Measurements from ENCODE around the gene MRFAP1. TPM values are rescaled to one million over a fixed set of nuclear protein-coding genes. Genes with fewer than 3 reads are reported as not detected.

The MRFAP1 gene
- total RNA-seq, 1 experiment from 2014 or later = 212 TPM

DNA sequence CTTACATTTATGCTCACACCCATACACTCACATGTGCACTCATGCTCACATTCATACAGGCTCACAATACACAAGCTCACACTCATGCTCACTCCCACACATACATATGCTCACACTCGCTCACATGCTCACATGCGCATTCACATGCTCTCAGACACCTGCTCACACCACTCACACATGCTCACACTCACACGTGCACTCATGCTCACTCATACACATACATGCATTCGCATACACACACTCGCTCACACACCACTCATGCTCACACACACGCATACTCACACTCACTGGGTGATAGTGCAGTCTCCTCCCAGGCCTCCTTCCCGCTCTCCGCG is 24.8 kb downstream of the MRFAP1 start:
- Histone ChIP-seq H3K27ac (ENCODE audit: low read length) (no peak overlapping the region), H3K4me3 (ENCODE audit: low read depth in 2 of 2, low read length in 2 of 2) (no peak overlapping the region), H3K4me1 (ENCODE audit: control insufficient read depth, insufficient read depth, low read length) (no peaks in the 10 kb centered on the region), H3K27me3 (ENCODE audit: control insufficient read depth, insufficient read depth, low read length) (no peaks in the 10 kb centered on the region), H3K9me3 (ENCODE audit: control insufficient read depth, insufficient read depth, low read depth, low read length) (no peaks in the 10 kb centered on the region), H3K36me3 (ENCODE audit: control insufficient read depth, insufficient read depth, low read length) (no peaks in the 10 kb centered on the region)
- CTCF ChIA-PET = interaction anchor here (0.7 kb wide), 1 partner anchor 104 kb away, joined by 4 read pairs; no protein-coding TSS in a partner anchor
- no peak for DNase-seq (ENCODE audit: low read depth, low spot score)
- intact Hi-C loops (cut with micrococcal nuclease; ENCODE audit: unreplicated experiment) = no loop called here
- no peak for ATAC-seq
- POLR2A ChIA-PET = no interaction called here
- in situ Hi-C loops (cut with HindIII; ENCODE audit: low pct_unique_long_range_greater_than_20kb, low sequenced_read_pairs) = no loop called here
- no TSS peak for BruUV-seq (replicated peaks)
- TF ChIP-seq, protein P1, sequence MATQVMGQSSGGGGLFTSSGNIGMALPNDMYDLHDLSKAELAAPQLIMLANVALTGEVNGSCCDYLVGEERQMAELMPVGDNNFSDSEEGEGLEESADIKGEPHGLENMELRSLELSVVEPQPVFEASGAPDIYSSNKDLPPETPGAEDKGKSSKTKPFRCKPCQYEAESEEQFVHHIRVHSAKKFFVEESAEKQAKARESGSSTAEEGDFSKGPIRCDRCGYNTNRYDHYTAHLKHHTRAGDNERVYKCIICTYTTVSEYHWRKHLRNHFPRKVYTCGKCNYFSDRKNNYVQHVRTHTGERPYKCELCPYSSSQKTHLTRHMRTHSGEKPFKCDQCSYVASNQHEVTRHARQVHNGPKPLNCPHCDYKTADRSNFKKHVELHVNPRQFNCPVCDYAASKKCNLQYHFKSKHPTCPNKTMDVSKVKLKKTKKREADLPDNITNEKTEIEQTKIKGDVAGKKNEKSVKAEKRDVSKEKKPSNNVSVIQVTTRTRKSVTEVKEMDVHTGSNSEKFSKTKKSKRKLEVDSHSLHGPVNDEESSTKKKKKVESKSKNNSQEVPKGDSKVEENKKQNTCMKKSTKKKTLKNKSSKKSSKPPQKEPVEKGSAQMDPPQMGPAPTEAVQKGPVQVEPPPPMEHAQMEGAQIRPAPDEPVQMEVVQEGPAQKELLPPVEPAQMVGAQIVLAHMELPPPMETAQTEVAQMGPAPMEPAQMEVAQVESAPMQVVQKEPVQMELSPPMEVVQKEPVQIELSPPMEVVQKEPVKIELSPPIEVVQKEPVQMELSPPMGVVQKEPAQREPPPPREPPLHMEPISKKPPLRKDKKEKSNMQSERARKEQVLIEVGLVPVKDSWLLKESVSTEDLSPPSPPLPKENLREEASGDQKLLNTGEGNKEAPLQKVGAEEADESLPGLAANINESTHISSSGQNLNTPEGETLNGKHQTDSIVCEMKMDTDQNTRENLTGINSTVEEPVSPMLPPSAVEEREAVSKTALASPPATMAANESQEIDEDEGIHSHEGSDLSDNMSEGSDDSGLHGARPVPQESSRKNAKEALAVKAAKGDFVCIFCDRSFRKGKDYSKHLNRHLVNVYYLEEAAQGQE (IDR thresholded peaks at IDR 0.05; ENCODE audit: insufficient read depth in 1 of 2, low read depth in 2 of 2, low read length in 1 of 2) = no peak
- TF ChIP-seq SIN3A (IDR thresholded peaks at IDR 0.05; ENCODE audit: borderline replicate concordance, insufficient read depth, low read depth, low read length) = no peak
- TF ChIP-seq, protein P2, sequence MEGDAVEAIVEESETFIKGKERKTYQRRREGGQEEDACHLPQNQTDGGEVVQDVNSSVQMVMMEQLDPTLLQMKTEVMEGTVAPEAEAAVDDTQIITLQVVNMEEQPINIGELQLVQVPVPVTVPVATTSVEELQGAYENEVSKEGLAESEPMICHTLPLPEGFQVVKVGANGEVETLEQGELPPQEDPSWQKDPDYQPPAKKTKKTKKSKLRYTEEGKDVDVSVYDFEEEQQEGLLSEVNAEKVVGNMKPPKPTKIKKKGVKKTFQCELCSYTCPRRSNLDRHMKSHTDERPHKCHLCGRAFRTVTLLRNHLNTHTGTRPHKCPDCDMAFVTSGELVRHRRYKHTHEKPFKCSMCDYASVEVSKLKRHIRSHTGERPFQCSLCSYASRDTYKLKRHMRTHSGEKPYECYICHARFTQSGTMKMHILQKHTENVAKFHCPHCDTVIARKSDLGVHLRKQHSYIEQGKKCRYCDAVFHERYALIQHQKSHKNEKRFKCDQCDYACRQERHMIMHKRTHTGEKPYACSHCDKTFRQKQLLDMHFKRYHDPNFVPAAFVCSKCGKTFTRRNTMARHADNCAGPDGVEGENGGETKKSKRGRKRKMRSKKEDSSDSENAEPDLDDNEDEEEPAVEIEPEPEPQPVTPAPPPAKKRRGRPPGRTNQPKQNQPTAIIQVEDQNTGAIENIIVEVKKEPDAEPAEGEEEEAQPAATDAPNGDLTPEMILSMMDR (IDR thresholded peaks at IDR 0.05) = no peak
- TF ChIP-seq TCF7L2 (IDR thresholded peaks at IDR 0.05; ENCODE audit: low read depth, low read length) = no peak

DNA sequence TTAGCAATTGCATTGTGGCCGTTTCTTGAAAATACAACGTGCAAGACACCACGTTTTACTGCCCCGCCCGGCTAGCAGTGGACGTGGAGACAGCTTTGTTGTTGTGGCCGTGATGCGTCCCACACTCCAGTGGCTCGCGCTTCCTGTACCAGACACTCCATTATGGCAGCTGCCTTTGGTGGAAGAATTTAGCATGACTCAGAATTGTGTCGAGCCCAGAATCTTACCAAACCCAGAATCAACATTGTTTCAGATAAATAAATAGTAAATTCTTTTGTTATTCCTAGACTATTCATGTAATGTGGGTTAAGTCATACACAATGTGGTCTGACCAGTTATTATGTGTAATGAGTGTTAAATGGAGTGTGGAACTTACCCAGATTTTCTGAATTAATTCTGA is 27.9 kb downstream of the MRFAP1 start:
- CTCF ChIA-PET = no interaction called here
- ATAC-seq = no peak
- intact Hi-C loops (cut with micrococcal nuclease; ENCODE audit: unreplicated experiment) = no loop called here

More for the DNA sequence above, 27.9 kb downstream of the MRFAP1 start:
- DNase-seq (ENCODE audit: low read depth, low spot score) = no peak
- TF ChIP-seq, protein P1 (IDR thresholded peaks at IDR 0.05; ENCODE audit: insufficient read depth in 1 of 2, low read depth in 2 of 2, low read length in 1 of 2) = no peak
- TF ChIP-seq POLR2AphosphoS5 (IDR thresholded peaks at IDR 0.05; ENCODE audit: low read depth, low read length) (no peak), SIN3A (IDR thresholded peaks at IDR 0.05; ENCODE audit: borderline replicate concordance, insufficient read depth, low read depth, low read length) (no peak), TCF7L2 (IDR thresholded peaks at IDR 0.05; ENCODE audit: low read depth, low read length) (no peak)
- TF ChIP-seq, protein P2 (IDR thresholded peaks at IDR 0.05) = no peak
- Histone ChIP-seq H3K4me1 (ENCODE audit: control insufficient read depth, insufficient read depth, low read length) (no peaks in the 10 kb centered on the region), H3K4me3 (ENCODE audit: low read depth in 2 of 2, low read length in 2 of 2) (no peak overlapping the region), H3K9me3 (ENCODE audit: control insufficient read depth, insufficient read depth, low read depth, low read length) (no peaks in the 10 kb centered on the region), H3K27ac (ENCODE audit: low read length) (no peak overlapping the region), H3K27me3 (ENCODE audit: control insufficient read depth, insufficient read depth, low read length) (no peaks in the 10 kb centered on the region), H3K36me3 (ENCODE audit: control insufficient read depth, insufficient read depth, low read length) (no peaks in the 10 kb centered on the region)
- in situ Hi-C loops (cut with HindIII; ENCODE audit: low pct_unique_long_range_greater_than_20kb, low sequenced_read_pairs) = no loop called here
- POLR2A ChIA-PET = no interaction called here
- BruUV-seq (replicated peaks) = no TSS peak
